Neural progenitor cell (in vitro differentiated cells): ENCODE data around the gene BCR.

Experiments
- EZH2 ChIP-seq: fragments of 200-600 bp; sonication (generic); IDR thresholded peaks from 2 replicates; pipeline ENCODE4 v1.6.1; 2017; ENCODE audit warnings: antibody characterized with exemption, mild to moderate bottlenecking, moderate library complexity
- TF ChIP-seq, protein P1 (sequence below): fragments of 200-600 bp; sonication (generic); IDR thresholded peaks from 2 replicates; pipeline ENCODE4 v1.5.1; 2017; ENCODE audit warnings: antibody characterized with exemption, mild to moderate bottlenecking

GRCh38 chr22:23219317-23219716, 39.0 kb downstream of the BCR start:
- no peak for TF ChIP-seq EZH2
- TF ChIP-seq, protein P1, sequence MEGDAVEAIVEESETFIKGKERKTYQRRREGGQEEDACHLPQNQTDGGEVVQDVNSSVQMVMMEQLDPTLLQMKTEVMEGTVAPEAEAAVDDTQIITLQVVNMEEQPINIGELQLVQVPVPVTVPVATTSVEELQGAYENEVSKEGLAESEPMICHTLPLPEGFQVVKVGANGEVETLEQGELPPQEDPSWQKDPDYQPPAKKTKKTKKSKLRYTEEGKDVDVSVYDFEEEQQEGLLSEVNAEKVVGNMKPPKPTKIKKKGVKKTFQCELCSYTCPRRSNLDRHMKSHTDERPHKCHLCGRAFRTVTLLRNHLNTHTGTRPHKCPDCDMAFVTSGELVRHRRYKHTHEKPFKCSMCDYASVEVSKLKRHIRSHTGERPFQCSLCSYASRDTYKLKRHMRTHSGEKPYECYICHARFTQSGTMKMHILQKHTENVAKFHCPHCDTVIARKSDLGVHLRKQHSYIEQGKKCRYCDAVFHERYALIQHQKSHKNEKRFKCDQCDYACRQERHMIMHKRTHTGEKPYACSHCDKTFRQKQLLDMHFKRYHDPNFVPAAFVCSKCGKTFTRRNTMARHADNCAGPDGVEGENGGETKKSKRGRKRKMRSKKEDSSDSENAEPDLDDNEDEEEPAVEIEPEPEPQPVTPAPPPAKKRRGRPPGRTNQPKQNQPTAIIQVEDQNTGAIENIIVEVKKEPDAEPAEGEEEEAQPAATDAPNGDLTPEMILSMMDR = no peak
